GM19395 (cell line): ENCODE measurements around the gene TOMM40L.
"Not testable (repeated sequence)": the region's sequence is repeated elsewhere in the genome, so short reads cannot be mapped to it uniquely, and the experiment has no call there.

Experiments
- ATAC-seq: cut with Tn5 transposase; IDR thresholded peaks from one replicate; pipeline ENCODE4 v1.9.1; 2021; ENCODE audit warnings: mild to moderate bottlenecking, moderate library complexity; ENCODE audit not compliant: unreplicated experiment

Gene TOMM40L

DNA sequence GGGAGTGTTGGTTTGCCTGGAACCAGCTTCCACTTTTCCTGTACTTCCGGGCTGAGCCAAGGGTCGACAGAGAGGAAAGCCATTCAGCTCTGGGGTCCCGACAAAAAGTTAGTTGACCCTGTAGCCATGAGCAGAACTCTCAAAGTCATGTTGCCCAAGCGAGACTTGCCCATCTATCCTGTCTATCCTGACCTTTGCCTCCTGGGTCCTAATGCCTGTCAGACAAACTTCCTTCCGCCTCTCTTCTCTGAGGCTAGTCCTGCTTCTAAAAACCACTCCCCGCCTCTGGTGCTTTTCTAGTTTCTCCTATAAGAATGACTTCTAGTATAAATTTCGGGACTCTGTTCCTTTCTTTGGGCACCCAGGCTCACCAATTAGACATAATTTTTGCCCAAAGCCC lies 25.0 kb downstream of the TOMM40L start:
- ATAC-seq: no peak

DNA sequence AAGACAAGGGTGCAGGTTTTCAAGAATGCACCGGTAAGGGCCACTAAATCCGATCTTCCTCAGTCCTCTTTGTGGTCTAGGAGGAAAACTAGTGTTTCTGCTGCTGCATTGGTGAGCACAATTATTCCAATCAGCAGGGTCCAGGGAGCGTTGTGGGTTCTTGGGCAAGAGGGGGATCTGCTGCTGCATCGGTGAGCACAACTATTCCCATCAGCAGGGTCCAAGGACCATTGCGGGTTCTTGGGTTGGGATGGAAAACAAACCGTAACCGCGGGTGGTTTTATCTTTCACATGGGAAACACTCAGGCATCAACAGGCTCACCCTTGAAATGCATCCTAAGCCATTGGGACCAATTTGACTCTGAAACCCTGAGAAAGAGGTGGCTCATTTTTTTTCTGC lies 25.7 kb downstream of the TOMM40L start:
- ATAC-seq: no peak

DNA sequence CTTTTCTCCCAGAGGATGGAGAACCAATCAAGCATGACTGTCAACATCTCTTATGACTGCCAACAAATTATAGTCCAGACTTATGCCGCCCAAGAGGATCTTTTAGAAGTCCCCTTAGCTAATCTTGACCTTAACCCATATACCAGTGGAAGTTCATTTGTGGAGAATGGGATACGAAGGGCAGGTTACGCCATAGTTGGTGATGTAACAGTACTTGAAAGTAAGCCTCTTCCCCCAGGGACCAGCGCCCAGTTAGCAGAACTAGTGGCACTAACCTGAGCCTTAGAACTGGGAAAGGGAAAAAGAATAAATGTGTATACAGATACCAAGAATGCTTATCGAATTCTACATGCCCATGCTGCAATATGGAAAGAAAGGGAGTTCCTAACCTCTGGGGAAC lies 29.4 kb downstream of the TOMM40L start:
- not testable (repeated sequence) for ATAC-seq

DNA sequence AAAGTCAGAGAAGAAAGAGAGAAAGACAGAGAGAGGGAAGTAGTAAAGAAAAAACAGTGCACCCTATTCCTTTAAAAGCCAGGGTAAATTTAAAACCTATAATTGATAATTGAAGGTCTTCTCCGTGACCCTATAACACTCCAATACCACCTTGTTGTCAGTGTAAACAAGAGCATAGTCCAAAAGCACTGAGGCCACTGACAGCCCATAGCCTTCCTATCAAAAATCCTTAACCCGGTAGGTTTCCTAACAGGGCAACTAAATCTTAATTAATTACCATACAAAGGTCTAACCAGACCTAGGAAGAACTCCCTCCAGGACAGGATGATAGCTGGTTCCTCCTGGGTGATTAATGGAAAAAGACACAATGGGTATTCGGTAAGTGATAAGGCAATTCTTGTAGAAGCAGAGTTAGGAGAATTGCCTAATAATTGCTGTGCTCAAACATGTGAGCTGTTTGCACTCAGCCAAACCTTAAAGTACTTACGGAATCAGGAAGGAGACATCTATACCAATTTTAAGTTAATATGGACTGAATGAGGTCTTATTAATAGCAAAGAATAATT lies 30.2 kb downstream of the TOMM40L start:
- not testable (repeated sequence) for ATAC-seq

DNA sequence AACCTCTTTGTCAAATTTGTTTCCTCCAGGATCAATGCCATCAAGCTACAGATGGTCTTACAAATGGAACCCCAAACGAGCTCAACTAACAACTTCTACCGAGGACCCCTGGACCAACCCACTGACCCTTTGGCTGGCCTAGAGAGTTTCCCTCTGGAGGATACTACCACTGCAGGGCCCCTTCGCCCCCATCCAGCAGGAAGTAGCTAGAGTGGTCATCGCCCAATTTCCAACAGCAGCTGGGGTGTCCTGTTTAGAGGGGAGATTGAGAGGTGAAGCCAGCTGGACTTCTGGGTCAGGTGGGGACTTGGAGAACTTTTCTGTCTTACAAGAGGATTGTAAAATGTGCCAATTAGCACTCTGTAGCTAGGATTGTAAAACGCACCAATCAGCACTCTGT lies 31.2 kb downstream of the TOMM40L start:
- not testable (repeated sequence) for ATAC-seq

DNA sequence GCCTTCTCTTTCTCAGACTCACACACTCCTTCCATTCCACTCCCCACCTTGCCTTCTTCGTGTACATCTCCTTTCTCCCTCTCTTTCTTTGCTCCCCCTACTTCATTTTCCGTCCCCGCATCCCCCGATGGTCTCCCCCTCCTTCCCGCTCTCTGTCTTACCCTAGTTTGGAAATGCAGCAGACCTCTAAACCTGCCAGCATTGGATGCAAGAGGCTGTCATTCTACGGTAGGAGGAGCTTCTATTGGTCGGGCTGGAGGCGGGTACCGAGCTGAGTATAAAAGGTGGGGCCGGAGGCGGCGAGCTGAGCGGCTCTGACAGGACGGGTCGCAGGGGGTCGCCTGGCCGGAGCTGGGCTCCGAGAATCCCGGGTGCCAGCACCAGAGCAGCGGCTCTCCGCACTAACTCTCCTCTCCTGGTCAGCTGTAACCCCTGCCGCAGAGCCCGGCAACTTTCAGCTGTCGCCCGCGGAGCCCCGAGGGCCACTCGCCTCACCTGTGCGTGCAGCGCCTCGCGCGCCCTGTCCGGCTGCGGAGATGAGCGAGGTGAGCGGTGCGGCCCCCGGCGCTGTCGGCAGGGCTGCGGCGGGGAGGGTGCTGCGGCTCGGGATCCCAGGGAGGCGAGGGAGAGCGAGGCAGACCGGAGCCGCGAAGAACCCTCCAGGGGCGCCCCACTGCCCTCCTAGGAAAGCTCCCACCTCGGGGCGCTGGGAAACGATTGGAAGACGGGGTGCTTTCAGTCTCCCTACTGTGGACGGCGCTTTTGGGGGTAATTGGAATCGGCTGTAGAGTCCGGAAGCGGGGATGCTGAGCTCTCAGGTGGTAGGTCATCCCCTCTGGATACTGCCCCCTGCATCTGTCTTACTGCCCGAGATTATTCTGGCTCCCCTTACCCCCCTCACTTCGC lies 32.8 kb downstream of the TOMM40L start, which contains the start of gene PCP4L1:
Gene PCP4L1, plus strand, starts transcription at position 307 of the 906 bp plus-strand sequence. Its CDS starts 230 bp downstream, at position 537.
- peak; percentile 77 for ATAC-seq

DNA sequence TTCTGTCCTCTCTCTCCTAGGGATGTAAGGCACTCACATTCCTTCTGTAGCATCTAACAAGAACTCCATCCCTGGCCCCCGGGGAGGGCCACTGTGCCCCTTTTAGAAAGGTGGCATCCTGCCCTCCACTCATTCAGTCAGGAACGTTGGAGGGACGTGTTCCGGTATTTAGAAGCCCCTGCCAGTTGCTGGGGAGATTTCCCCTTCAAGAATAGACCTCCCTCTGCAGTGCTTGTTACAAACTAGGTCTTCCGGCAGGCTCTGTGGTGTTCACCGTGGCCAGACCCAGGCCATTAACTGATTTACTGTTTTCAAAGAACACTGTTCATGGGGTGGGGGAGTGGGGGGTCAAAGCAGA lies 33.5 kb downstream of the TOMM40L start:
- no peak for ATAC-seq

DNA sequence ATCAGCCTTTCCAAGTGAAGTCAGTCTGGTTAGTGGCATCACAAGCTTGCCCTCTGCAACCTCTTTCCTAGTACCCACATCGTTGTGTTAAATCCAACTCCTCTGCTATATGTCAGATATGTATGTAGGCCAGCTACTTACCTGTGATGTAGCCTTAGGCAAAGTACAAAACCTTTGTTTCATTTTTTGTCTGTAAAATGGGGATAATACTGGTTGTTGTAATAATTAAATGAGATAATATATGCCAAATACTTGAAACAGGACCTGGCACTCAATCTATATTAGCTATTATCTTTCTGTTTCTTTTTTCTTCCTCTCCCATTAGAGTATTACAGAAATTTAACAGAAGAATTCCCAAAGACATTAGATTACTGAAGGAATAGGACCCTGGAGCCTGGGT lies 33.9 kb downstream of the TOMM40L start:
- ATAC-seq: no peak

DNA sequence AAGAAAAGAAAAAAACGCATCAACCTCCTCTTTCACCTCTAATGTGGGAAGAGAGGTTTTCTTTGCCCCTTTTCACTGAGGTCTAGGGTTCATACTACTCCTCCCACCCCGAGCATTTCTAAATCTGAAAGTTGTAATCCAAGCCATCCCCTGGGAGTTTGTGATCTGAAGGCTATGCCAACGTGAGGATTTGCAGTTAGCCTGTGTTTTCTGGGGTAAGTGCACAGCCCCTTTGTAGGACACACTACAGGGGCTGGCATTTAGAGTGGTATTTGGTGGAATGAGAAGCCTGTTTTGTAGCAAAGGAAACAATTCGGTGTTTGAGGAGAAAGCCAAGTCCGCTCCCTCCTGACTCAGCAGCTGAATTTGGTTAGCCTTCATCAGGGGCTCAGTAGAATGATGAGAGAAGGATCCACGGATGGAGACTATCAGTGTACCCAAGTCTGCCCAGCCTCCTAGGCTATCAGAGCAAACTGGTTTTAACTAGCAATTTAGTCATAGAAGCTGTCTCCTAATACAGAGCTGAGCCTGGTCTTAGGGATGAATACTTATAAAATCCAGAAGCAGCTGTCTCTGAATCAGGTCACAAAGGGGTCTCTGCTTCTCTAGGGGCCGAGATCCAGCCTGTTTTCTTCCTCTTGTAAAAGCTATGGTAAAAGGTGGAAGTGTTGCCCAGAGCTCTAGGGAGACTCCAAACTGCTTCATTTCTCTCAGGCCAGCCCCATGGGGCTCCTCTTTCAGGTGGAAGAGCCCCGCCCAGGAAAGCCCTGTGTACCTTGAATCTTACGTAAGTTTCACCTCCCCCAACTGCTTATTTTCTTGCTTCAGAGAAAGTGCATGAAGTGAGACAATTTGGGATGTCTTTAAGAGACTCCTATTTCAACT lies 34.8 kb downstream of the TOMM40L start:
- ATAC-seq: no peak

DNA sequence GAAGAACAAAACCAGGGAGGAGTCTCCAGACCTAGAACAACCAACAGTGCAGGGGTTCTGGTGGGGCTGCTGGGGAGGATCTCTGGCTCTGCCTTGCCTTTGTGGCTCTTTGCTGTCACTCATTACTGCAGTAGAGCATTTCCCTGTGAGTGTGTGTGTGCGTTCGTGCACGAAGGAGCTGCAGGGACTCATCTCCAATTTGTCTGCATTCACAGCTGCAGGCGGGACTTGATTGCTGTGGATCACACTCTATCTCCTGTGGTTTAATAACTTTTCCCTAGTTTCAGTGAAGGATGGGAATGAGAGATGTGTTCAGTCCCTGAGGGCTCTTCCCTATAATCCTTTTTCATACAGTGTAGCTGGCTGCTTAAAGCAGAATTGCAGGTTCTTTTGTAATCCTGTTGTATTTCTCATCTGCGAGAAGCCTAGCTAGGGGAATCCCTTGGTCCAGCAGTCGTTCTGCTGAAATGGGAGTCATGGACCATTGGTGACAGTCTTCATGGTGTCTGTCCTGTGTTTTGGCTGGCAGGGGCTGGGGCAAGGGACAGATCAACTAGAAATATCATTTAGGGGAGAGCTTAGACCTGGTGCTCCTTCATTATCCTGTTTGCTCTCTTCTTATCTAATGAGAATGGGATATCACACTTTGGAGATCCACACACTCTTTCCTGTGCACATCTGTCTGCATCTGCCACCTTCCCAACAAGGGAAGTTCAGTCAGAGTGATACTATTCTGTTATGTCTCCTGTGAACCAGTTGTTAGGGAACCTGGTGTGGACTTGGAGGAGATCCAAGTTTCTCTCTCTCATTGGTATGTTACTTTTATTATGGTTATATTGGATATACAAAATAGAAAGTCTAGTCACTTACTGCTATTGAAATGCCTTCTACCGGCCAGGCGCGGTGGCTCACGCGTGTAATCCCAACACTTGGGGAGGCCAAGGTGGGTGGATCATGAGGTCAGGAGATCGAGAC lies 35.7 kb downstream of the TOMM40L start:
- ATAC-seq: no peak

DNA sequence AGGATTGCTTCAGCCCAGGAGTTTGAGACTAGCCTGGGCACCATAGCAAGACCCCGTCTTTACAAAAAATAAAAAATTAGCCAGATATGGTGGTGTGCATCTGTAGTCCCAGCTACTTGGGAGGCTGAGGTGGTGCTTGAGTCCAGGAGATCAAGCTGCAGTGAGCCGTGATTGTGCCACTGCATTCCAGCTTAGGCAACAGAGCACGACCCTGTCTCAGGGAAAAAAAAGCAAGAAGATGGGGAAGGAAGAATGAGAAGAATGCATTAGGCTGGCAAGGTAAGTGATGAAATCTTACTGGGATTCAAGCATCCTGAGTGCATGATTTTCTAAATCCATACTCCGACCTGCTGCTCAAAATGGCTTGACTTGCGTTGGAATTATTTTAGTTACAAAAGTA lies 39.4 kb downstream of the TOMM40L start:
- ATAC-seq: no peak

DNA sequence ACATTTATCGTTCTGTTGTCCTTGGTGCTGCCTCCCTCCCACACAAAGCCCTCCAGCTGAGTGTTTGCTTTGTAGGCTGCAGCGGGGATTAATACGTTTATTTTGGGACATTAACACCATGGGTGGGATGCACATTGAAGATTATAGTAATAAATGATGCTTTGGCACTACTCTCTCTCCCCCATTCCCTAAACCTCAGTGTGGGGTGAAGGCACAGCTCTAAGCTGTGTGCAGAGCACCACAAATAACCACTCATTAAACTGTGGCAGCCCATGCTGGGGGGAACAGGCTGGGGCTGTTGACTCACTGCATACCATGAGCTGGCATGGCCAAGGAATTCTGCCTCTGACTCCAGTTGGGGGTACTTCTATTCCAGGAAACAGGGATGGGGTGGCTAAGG lies 40.3 kb downstream of the TOMM40L start:
- ATAC-seq: no peak

DNA sequence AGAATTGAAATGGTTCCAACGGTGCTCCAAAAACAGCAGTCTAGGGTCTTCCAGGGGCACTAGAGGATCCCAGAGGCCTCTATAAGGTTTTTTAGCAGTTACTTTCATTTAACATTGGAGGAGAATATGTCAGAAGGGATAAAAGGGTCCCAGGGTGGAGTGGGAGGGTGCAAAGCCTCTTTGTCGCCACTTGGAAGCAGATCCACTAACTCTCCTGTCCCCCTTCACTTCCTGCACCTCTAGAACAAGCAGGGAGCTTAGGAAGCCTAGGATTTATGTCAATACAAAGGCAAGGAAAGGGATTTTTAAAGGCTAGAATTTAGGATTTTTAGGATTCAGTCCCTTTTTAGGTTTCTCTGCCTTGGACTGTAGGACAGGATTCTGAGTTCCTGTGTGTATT lies 41.0 kb downstream of the TOMM40L start:
- no peak for ATAC-seq

DNA sequence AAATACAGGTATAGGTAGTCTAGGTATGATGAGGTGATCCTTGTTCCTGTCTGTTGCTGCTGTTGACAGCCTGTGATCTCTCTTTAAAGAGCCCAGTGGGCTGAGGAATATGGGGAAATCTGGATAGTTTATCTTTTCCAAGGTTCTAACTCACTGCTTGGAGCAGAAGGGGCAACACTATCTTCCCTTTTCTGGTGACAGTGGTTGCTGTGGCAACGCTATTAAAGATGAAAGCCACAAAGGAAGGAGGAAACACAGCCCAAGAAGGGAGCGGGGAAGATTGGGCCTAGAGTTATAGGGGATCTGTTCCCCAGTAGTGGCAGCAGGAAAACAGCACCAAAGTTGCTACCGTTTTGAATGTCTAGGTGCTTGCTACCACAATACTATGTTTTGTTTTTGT lies 41.5 kb downstream of the TOMM40L start:
- ATAC-seq: no peak

DNA sequence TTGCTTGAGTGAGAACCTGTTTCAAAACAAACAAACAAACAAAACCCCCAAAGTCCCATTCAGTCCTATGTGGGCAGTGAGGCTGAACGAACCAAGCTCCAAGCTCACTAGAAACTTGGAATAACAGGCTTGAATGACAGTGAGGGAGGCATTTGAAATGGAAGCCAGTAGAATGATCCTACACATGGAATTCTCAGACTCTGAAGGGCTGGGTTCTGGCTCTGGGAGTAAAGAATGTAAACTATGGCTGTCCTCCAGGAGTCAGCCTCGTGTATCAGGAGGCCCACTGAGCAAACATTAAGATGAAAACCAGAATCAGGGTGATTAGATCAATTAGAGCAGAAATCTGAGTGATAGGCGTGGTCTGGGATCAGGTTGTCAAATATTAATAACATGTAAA lies 47.5 kb downstream of the TOMM40L start:
- no peak for ATAC-seq

DNA sequence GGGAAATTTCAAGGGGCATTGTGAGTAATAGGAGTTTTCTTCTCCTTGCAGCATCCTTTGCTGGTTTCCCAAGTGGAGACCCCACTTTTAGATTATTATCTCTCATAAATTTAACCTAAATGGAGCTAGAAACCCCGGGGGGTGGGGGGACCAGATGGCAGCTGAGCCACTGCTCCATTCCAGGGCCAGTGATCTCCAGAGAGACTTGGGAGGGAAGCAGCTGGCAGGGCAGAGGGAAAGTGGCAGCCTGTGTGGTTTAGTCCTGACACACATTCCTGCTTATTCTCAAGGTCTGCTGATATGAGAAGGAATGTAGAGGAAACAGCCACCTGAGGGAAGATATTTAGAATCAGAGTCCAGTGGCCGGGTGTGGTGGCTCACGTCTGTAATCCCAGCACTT lies 49.0 kb downstream of the TOMM40L start:
- no peak for ATAC-seq
